ENCODE results near the gene ZFAND5.

The ZFAND5 gene

GRCh38 chr9:72315089-72315509, 49.9 kb downstream of the ZFAND5 start:
- DNase-seq (ENCODE audit: insufficient read length): no peak
- no peak for TF ChIP-seq TAF1 (IDR thresholded peaks at IDR 0.05; ENCODE audit: borderline replicate concordance, low read depth, low read length)
- TF ChIP-seq POLR2AphosphoS5 (IDR thresholded peaks at IDR 0.05; ENCODE audit: low read depth, low read length): no peak
- TF ChIP-seq POLR2A (IDR thresholded peaks at IDR 0.05; ENCODE audit: low read depth, low read length): no peak
- FAIRE-seq: peak; percentile 68

DNA sequence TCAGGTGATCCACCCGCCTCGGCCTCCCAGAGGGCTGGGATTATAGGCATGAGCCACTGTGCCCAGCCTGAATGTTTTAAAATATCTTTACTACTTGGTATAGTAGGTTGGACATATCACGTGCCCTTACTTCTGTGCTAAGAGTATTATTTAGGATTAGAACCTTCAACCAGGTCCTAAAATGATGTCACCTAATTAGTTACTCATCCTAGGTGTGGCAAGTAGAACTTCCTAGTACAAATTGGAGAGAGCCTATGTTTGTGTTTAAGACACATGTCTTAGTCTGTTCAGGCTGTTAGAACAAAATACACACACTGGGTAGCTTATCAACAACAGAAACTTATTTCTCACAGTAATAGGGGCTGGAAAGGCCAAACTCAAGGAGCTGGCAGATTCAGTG, 51.5 kb downstream of the ZFAND5 start:
- TF ChIP-seq POLR2AphosphoS5 (IDR thresholded peaks at IDR 0.05; ENCODE audit: low read depth, low read length): no peak
- no peak for TF ChIP-seq POLR2A (IDR thresholded peaks at IDR 0.05; ENCODE audit: low read depth, low read length)
- no peak for TF ChIP-seq TAF1 (IDR thresholded peaks at IDR 0.05; ENCODE audit: borderline replicate concordance, low read depth, low read length)
- FAIRE-seq: no peak
- DNase-seq (ENCODE audit: insufficient read length): no peak

- TF ChIP-seq POLR2A (IDR thresholded peaks at IDR 0.05; ENCODE audit: low read depth, low read length) (no peak), POLR2AphosphoS5 (IDR thresholded peaks at IDR 0.05; ENCODE audit: low read depth, low read length) (no peak), TAF1 (IDR thresholded peaks at IDR 0.05; ENCODE audit: borderline replicate concordance, low read depth, low read length) (no peak)
- no peak for DNase-seq (ENCODE audit: insufficient read length)
- FAIRE-seq: no peak
These were observed 52.5 kb downstream of the ZFAND5 start for GRCh38 chr9:72312386-72312987.

DNA sequence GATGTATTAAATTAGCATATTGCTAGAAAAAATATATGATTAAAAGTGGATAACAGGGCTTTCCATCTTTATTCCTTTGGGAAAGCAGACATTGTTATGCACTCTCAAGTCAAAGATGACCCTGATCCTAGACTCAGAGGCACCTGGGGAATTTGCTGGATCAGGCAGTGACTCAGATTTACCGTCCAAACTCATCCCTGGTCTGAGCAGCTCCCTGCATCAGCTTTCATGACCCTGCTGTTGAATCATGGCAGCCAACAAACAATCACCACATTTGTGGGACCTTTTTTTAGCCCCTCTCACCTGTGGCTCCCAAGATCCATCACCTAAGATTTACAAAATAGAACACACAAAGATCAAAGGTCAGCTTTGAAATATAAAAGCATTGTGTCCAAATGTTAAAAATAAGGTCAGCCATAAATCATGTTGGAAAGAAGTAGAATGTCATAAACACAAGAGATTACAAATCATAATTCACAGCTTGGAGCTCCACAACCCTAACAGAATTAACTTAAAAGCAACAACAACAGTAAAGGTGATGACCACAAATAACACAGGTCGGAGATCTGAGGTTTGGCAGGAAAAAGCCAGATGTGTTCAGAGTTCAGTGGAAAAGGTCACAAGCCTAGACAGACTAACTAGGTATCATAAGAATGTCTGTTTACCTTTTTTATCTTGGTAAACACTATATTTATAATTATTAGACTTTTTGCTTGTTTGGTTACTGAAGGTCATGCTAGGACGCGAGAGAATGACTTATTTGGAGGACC, 55.5 kb downstream of the ZFAND5 start:
- no peak for FAIRE-seq
- no peak for TF ChIP-seq POLR2A (IDR thresholded peaks at IDR 0.05; ENCODE audit: low read depth, low read length)
- TF ChIP-seq POLR2AphosphoS5 (IDR thresholded peaks at IDR 0.05; ENCODE audit: low read depth, low read length): no peak
- no peak for TF ChIP-seq TAF1 (IDR thresholded peaks at IDR 0.05; ENCODE audit: borderline replicate concordance, low read depth, low read length)

GRCh38 chr9:72306761-72307160, 58.2 kb downstream of the ZFAND5 start:
- peak; percentile 33 for FAIRE-seq
- TF ChIP-seq POLR2A (IDR thresholded peaks at IDR 0.05; ENCODE audit: low read depth, low read length) (no peak), TAF1 (IDR thresholded peaks at IDR 0.05; ENCODE audit: borderline replicate concordance, low read depth, low read length) (no peak), POLR2AphosphoS5 (IDR thresholded peaks at IDR 0.05; ENCODE audit: low read depth, low read length) (no peak)
- no peak for DNase-seq (ENCODE audit: insufficient read length)

More for the DNA sequence above, 55.5 kb downstream of the ZFAND5 start:
- no peak for DNase-seq (ENCODE audit: insufficient read length)

DNA sequence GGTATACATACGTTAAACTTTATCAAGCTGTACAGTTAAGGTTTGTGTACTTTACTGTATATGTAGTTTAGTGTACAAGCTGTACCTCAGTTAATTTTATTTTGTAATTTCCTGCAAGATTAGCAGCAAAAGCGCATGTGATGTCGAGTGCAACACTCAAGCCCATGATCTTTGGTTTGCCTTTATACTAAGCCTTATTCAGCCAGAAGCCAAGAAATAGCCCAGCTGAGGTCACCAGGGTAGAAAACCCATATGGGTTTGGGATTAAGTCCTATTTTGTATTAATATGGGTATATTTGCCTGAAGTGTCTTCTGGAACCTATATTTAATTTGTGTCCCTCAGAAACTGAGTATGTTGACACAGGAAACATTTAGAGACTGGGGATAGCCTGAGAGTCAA, 59.3 kb downstream of the ZFAND5 start:
- TF ChIP-seq TAF1 (IDR thresholded peaks at IDR 0.05; ENCODE audit: borderline replicate concordance, low read depth, low read length) (no peak), POLR2A (IDR thresholded peaks at IDR 0.05; ENCODE audit: low read depth, low read length) (no peak), POLR2AphosphoS5 (IDR thresholded peaks at IDR 0.05; ENCODE audit: low read depth, low read length) (no peak)
- DNase-seq (ENCODE audit: insufficient read length) (no peak), FAIRE-seq (no peak)

GRCh38 chr9:72305102-72305546, 59.9 kb downstream of the ZFAND5 start:
- DNase-seq (ENCODE audit: insufficient read length): peak; percentile 15
- TF ChIP-seq TAF1 (IDR thresholded peaks at IDR 0.05; ENCODE audit: borderline replicate concordance, low read depth, low read length): no peak
- no peak for TF ChIP-seq POLR2AphosphoS5 (IDR thresholded peaks at IDR 0.05; ENCODE audit: low read depth, low read length)
- TF ChIP-seq POLR2A (IDR thresholded peaks at IDR 0.05; ENCODE audit: low read depth, low read length): no peak
- peak; percentile 67 for FAIRE-seq

GRCh38 chr9:72304538-72304937, 60.5 kb downstream of the ZFAND5 start:
- FAIRE-seq: no peak
- DNase-seq (ENCODE audit: insufficient read length): no peak

More at GRCh38 chr9:72304538-72304937, 60.5 kb downstream of the ZFAND5 start:
- no peak for TF ChIP-seq POLR2A (IDR thresholded peaks at IDR 0.05; ENCODE audit: low read depth, low read length)
- no peak for TF ChIP-seq POLR2AphosphoS5 (IDR thresholded peaks at IDR 0.05; ENCODE audit: low read depth, low read length)
- no peak for TF ChIP-seq TAF1 (IDR thresholded peaks at IDR 0.05; ENCODE audit: borderline replicate concordance, low read depth, low read length)
